GM23338 (cell line): Measurements from ENCODE around the gene MYOF. TPM values are rescaled to one million over a fixed set of nuclear protein-coding genes. Genes with fewer than 3 reads are reported as not detected.

Experiments
- ATAC-seq: fragments of 200-7000 bp; cut with Tn5 transposase; 3 replicates; pipeline ENCODE4 v1.9.1; 2020
- DNase-seq: peaks from one replicate; pipeline ENCODE4 v3.0.0-alpha.2; 2015; ENCODE audit warnings: low spot score
- H2AFZ ChIP-seq: fragments of 200-600 bp; sonication (generic); 2 replicates; pipeline ENCODE4 v1.8.0; 2016; ENCODE audit warnings: antibody characterized with exemption, mild to moderate bottlenecking, moderate library complexity
- H3F3A ChIP-seq: fragments of 200-600 bp; sonication (generic); replicated peaks from 2 replicates; pipeline ENCODE4 v1.8.0; 2017; ENCODE audit warnings: antibody characterized with exemption, mixed run types, low read depth
- H3K27ac ChIP-seq: fragments of 200-600 bp; sonication (generic); 2 replicates; pipeline ENCODE4 v1.6.1; 2016; ENCODE audit warnings: low read depth
- H3K27me3 ChIP-seq: fragments of 200-600 bp; sonication (generic); 2 replicates; pipeline ENCODE4 v1.8.0; 2016; ENCODE audit warnings: mild to moderate bottlenecking, mixed run types, moderate library complexity; ENCODE audit not compliant: insufficient read depth
- H3K36me3 ChIP-seq: fragments of 200-600 bp; sonication (generic); 2 replicates; pipeline ENCODE4 v1.8.0; 2016; ENCODE audit warnings: mild to moderate bottlenecking; ENCODE audit not compliant: insufficient read depth
- H3K4me1 ChIP-seq: fragments of 200-600 bp; sonication (generic); 2 replicates; pipeline ENCODE4 v1.8.0; 2016; ENCODE audit warnings: mild to moderate bottlenecking, moderate library complexity; ENCODE audit not compliant: insufficient read depth
- H3K4me2 ChIP-seq: fragments of 200-600 bp; sonication (generic); 2 replicates; pipeline ENCODE4 v1.7.1; 2017; ENCODE audit warnings: mixed run types
- H3K4me3 ChIP-seq: fragments of 200-600 bp; sonication (generic); 2 replicates; pipeline ENCODE4 v1.6.1; 2016; ENCODE audit warnings: mixed run types
- H3K79me2 ChIP-seq: fragments of 200-600 bp; sonication (generic); replicated peaks from 2 replicates; pipeline ENCODE4 v1.8.0; 2017; ENCODE audit warnings: mild to moderate bottlenecking; ENCODE audit not compliant: insufficient read depth
- H3K9me2 ChIP-seq: fragments of 200-600 bp; sonication (generic); 2 replicates; pipeline ENCODE4 v1.8.0; 2017; ENCODE audit not compliant: insufficient read depth
- H4K20me1 ChIP-seq: fragments of 200-600 bp; sonication (generic); replicated peaks from 2 replicates; pipeline ENCODE4 v1.8.0; 2017; ENCODE audit warnings: mild to moderate bottlenecking; ENCODE audit not compliant: insufficient read depth
- H3K27ac Mint-ChIP-seq: 2 replicates; pipeline ENCODE4 v1.8.0; 2020; ENCODE audit warnings: inconsistent platforms, mild to moderate bottlenecking, moderate library complexity, mixed read lengths
- H3K27me3 Mint-ChIP-seq: 3 replicates; pipeline ENCODE4 v1.8.0; 2022; ENCODE audit warnings: low read depth, mild to moderate bottlenecking, moderate library complexity, mixed read lengths, inconsistent platforms; ENCODE audit not compliant: insufficient read depth, poor library complexity
- H3K36me3 Mint-ChIP-seq: 3 replicates; pipeline ENCODE4 v1.8.0; 2021; ENCODE audit warnings: low read depth, mild to moderate bottlenecking, inconsistent platforms, moderate library complexity, mixed read lengths
- H3K4me1 Mint-ChIP-seq: 3 replicates; pipeline ENCODE4 v1.8.0; 2020; ENCODE audit warnings: mild to moderate bottlenecking, inconsistent platforms, mixed read lengths
- H3K4me3 Mint-ChIP-seq: 3 replicates; pipeline ENCODE4 v1.8.0; 2021; ENCODE audit warnings: moderate library complexity, mild to moderate bottlenecking, inconsistent platforms, mixed read lengths
- H3K9me3 Mint-ChIP-seq: 3 replicates; pipeline ENCODE4 v1.8.0; 2020; ENCODE audit warnings: moderate library complexity, mild to moderate bottlenecking, inconsistent platforms, mixed read lengths
- CREB1 ChIP-seq: fragments of 250-450 bp; sonication (Bioruptor Pico); IDR thresholded peaks from 2 replicates; pipeline ENCODE4 v1.5.0; 2020; ENCODE audit warnings: low read depth, mild to moderate bottlenecking, moderate library complexity
- ETS1 ChIP-seq: IDR thresholded peaks from 2 replicates; pipeline ENCODE4 v1.6.1; 2016; ENCODE audit warnings: antibody characterized with exemption
- EZH2 ChIP-seq: fragments of 200-600 bp; sonication (generic); IDR thresholded peaks from one replicate; pipeline ENCODE4 v1.8.0; 2017; ENCODE audit warnings: antibody characterized with exemption, mild to moderate bottlenecking, low read depth; ENCODE audit not compliant: unreplicated experiment
- JUNB ChIP-seq: IDR thresholded peaks from one replicate; pipeline ENCODE4 v1.6.1; 2016; ENCODE audit warnings: antibody characterized with exemption; ENCODE audit not compliant: unreplicated experiment
- NANOG ChIP-seq: IDR thresholded peaks from 2 replicates; pipeline ENCODE4 v1.6.1; 2016; ENCODE audit warnings: antibody characterized with exemption, borderline replicate concordance
- POLR2AphosphoS5 ChIP-seq: IDR thresholded peaks from 2 replicates; pipeline ENCODE4 v1.6.1; 2016; ENCODE audit warnings: antibody characterized with exemption, low read depth
- REST ChIP-seq: IDR thresholded peaks from one replicate; pipeline ENCODE4 v1.6.1; 2018; ENCODE audit warnings: antibody characterized with exemption; ENCODE audit not compliant: unreplicated experiment
- STAT1 ChIP-seq: IDR thresholded peaks from one replicate; pipeline ENCODE4 v1.6.1; 2016; ENCODE audit warnings: antibody characterized with exemption; ENCODE audit not compliant: unreplicated experiment
- ZNF114 ChIP-seq: fragments of 250-450 bp; sonication (Bioruptor Pico); IDR thresholded peaks from 2 replicates; pipeline ENCODE4 v1.5.0; 2020; ENCODE audit warnings: mild to moderate bottlenecking, moderate library complexity
- ZNF331 ChIP-seq: fragments of 250-450 bp; sonication (Bioruptor Pico); IDR thresholded peaks from 2 replicates; pipeline ENCODE4 v1.5.0; 2020; ENCODE audit warnings: low read depth, mild to moderate bottlenecking, moderate library complexity
- ZNF462 ChIP-seq: fragments of 250-450 bp; sonication (Bioruptor Pico); IDR thresholded peaks from 2 replicates; pipeline ENCODE4 v1.5.0; 2020; ENCODE audit warnings: mild to moderate bottlenecking, moderate library complexity
- polyA plus RNA-seq: library from polyadenylated mRNA; unstranded; fragments of >200 nt; fragmentation: Nextera tagmentation; extraction: Ambion mirVana; gene quantifications from 2 replicates; pipeline ENCODE4 v1.2.1, GENCODE V29; 2016
- total RNA-seq: library from RNA; depleted of rRNA; stranded (reverse); fragments of >200 nt; shearing (Covaris generic); gene quantifications from 2 replicates; pipeline ENCODE4 v1.2.3, GENCODE V29; 2014

MYOF gene
- total and polyA plus RNA-seq, 2 experiments from 2014 or later, result 0.82 to 1.4 TPM

GRCh38 chr10:93269281-93269680 lies 212.9 kb downstream of the MYOF start:
- Histone ChIP-seq H3K27ac (no peak overlapping the region; the same call in 1 of the 2 replicates), H4K20me1 (no peaks in the 10 kb centered on the region), H3K4me3 (no peak overlapping the region), H3K36me3 (peaks cover 4% of the 10 kb centered on the region; the same call in 1 of the 2 replicates), H3F3A (peaks cover 6% of the 10 kb centered on the region; the same call in 1 of the 2 replicates), H3K27me3 (no peaks in the 10 kb centered on the region), H3K79me2 (no peaks in the 10 kb centered on the region), H3K4me2 (no peak overlapping the region), H3K4me1 (peaks cover 33% of the 10 kb centered on the region), H2AFZ (no peak overlapping the region), H3K9me2 (peaks cover 14% of the 10 kb centered on the region)
- peaks cover 26% of the 10 kb centered on the region for H3K4me1 Mint-ChIP-seq
- H3K4me3 Mint-ChIP-seq, result no peak overlapping the region
- H3K36me3 Mint-ChIP-seq, result peaks cover 64% of the 10 kb centered on the region
- TF ChIP-seq ETS1 (no peak), POLR2AphosphoS5 (no peak), ZNF114 (CRISPR knock-in tag) (no peak), CREB1 (no peak), ZNF331 (CRISPR knock-in tag) (no peak), ZNF462 (no peak), NANOG (no peak), REST (no peak), STAT1 (no peak), JUNB (no peak), EZH2 (no peak)
- H3K27me3 Mint-ChIP-seq, result peaks cover 17% of the 10 kb centered on the region
- H3K9me3 Mint-ChIP-seq, result peaks cover 55% of the 10 kb centered on the region
- ATAC-seq (no peak), DNase-seq (no peak)
- H3K27ac Mint-ChIP-seq, result no peak overlapping the region
